Measurements from ENCODE around the gene SLC16A5. TPM values are rescaled to one million over a fixed set of nuclear protein-coding genes. Genes with fewer than 3 reads are reported as not detected.

Gene SLC16A5
- total RNA-seq, 1 experiment from 2014 or later: 17.1 TPM

DNA sequence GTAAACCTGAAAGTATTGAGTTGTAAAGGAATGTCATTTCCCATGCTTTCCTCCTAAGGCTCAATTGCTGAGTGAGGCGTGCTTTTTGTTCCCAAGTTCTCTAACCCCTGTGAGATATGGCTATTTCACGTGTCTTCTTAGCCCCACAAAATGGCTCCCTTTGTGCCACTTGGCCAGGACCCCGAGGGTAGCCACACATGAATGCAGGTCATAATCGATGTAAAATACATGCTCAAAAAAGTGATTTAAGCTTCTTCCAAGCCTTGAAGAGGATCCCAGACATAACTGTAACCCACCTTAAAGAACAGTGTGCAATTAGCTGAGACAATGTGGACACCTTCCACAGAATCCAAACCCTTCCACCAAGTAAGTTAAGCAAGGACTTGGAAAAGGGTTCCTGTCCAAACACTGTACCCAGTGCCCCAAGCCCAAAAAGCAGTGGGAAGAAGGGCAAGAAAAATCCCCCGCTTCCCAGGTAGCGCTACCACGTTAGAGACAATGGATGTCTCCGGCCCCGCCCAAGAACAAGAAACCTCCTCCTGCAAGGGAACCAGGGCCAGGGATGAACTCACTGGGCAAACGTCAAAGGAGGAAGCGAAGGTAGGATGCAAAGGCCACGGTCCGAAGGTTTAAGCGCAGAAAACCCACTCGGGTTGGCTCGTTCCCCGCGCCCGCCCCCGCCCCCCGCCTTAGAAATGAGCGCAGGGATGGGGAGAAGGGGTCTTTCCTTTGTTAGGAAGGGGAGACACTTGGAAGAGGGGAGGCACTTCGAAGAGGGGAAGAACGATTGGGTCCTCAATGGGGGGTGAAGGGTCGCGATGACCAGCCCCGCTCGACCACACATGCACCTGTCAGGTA, 65.4 kb downstream of the SLC16A5 start:
- peaks cover 36% of the 10 kb centered on the region for H3K79me2 ChIP-seq (ENCODE audit: insufficient read depth, low read length)
- Mint-ChIP-seq H3K27me3 (ENCODE audit: low read depth) (peaks cover 2% of the 10 kb centered on the region; the same call in 1 of the 2 replicates), H3K9me3 (peaks cover 0 to 8% of the 10 kb centered on the region in 2 experiments; a peak in 2 of 5 replicates), H3K4me3 (peak overlapping the region; percentile 94 to 99), H3K4me1 (peaks cover 27 to 45% of the 10 kb centered on the region in 2 experiments), H3K27ac (peak overlapping the region; percentile 81 to 96 (median 94)), H3K36me3 (ENCODE audit: insufficient read depth in 1 of 3, low read depth in 3 of 3) (peaks cover 22 to 37% (median 24%) of the 10 kb centered on the region in 3 experiments)
- H3K23me2 ChIP-seq (ENCODE audit: insufficient read length, low read depth, low read length, poor library complexity, severe bottlenecking): peaks cover 8% of the 10 kb centered on the region
- no peak overlapping the region for H3K56ac ChIP-seq (ENCODE audit: insufficient read length, low read depth, low read length)
- no peaks in the 10 kb centered on the region for H4K20me1 ChIP-seq (ENCODE audit: control insufficient read depth, insufficient read depth, insufficient read length)
- DNase-seq: peak; percentile 64
- peak overlapping the region; percentile 27 for H4K5ac ChIP-seq (ENCODE audit: insufficient read length, low read depth, low read length)
- peak overlapping the region; percentile 95 for H3K4me2 ChIP-seq (ENCODE audit: insufficient read depth, insufficient read length, low read length)
- TF ChIP-seq, protein P1, sequence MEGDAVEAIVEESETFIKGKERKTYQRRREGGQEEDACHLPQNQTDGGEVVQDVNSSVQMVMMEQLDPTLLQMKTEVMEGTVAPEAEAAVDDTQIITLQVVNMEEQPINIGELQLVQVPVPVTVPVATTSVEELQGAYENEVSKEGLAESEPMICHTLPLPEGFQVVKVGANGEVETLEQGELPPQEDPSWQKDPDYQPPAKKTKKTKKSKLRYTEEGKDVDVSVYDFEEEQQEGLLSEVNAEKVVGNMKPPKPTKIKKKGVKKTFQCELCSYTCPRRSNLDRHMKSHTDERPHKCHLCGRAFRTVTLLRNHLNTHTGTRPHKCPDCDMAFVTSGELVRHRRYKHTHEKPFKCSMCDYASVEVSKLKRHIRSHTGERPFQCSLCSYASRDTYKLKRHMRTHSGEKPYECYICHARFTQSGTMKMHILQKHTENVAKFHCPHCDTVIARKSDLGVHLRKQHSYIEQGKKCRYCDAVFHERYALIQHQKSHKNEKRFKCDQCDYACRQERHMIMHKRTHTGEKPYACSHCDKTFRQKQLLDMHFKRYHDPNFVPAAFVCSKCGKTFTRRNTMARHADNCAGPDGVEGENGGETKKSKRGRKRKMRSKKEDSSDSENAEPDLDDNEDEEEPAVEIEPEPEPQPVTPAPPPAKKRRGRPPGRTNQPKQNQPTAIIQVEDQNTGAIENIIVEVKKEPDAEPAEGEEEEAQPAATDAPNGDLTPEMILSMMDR (conservative IDR thresholded peaks at IDR 0.05): no peak
- no CpG with 5 or more reads among the region's 28 CpGs for WGBS (ENCODE audit: extremely low coverage, insufficient read length, low lambda C conversion rate)
- peak overlapping the region; percentile 36 for H3K18ac ChIP-seq (ENCODE audit: insufficient read length, low read depth, low read length)
- H3K14ac ChIP-seq (ENCODE audit: insufficient read depth, low read length): peak overlapping the region; percentile 10; the same call in 1 of the 2 replicates
- H3K79me1 ChIP-seq (ENCODE audit: insufficient read depth, low read depth, low read length, poor library complexity, severe bottlenecking): no peaks in the 10 kb centered on the region
- no peak overlapping the region for H2BK120ac ChIP-seq (ENCODE audit: low read depth, low read length, poor library complexity, severe bottlenecking)
- no peak overlapping the region for H2BK15ac ChIP-seq (ENCODE audit: low read depth, low read length)
- H3T11ph ChIP-seq (ENCODE audit: low read length): no peak overlapping the region
- H2AK5ac ChIP-seq (ENCODE audit: insufficient read length, low read length): no peak overlapping the region
- no peak overlapping the region for H4K91ac ChIP-seq (ENCODE audit: insufficient read length, low read depth, low read length)
- H4K8ac ChIP-seq (replicated peaks; ENCODE audit: insufficient read length, low read depth, low read length): no peak overlapping the region
- H3K27ac ChIP-seq (ENCODE audit: insufficient read length, low read depth, low read length): no peak overlapping the region
- H3K27me3 ChIP-seq (ENCODE audit: insufficient read depth, low read length): no peaks in the 10 kb centered on the region
- H3K4ac ChIP-seq (ENCODE audit: low read depth, low read length): no peak overlapping the region; the same call in 1 of the 2 replicates
- H3K4me1 ChIP-seq (ENCODE audit: insufficient read depth, low read length): no peaks in the 10 kb centered on the region; the same call in 1 of the 2 replicates
- H2BK12ac ChIP-seq (ENCODE audit: insufficient read length, low read depth, low read length): no peak overlapping the region
- H3K9ac ChIP-seq (ENCODE audit: extremely low read depth, insufficient read length, low read length): peak overlapping the region; percentile 90
- no peak overlapping the region for H3K23ac ChIP-seq (ENCODE audit: insufficient read length, low read depth, low read length)
- no peak overlapping the region for H2AFZ ChIP-seq (ENCODE audit: low read length)
- no peak overlapping the region for H2BK20ac ChIP-seq (ENCODE audit: low read depth, low read length, poor library complexity, severe bottlenecking)
- no peak overlapping the region for H2BK5ac ChIP-seq (ENCODE audit: insufficient read length, low read length)
- H3K9me3 ChIP-seq (ENCODE audit: control insufficient read depth, low read depth, low read length): no peaks in the 10 kb centered on the region
